Measurements from ENCODE around the gene TTC9B. TPM values are rescaled to one million over a fixed set of nuclear protein-coding genes. Genes with fewer than 3 reads are reported as not detected.

TTC9B gene
- total RNA-seq, 1 donor from 2014 or later = not detected

- DNase-seq (ENCODE audit: low spot score in 2 of 2) = no peak
- H3K9me3 ChIP-seq = no peaks in the 10 kb centered on the region
- H3K4me1 ChIP-seq = peaks cover 7 to 19% of the 10 kb centered on the region in 2 donors
- intact Hi-C loops (cut with DNase I) = loop anchor here (10.0 kb wide), 1 partner anchor 381 kb away; the partner anchor contains the start of gene FBL
- peak overlapping the region; percentile 38 to 54 for H3K4me3 ChIP-seq
- TF ChIP-seq CTCF (IDR thresholded peaks at IDR 0.05) = no peak
- no peak overlapping the region for H3K27ac ChIP-seq
- H3K36me3 ChIP-seq = no peaks in the 10 kb centered on the region
- peaks cover 22% of the 10 kb centered on the region for H3K27me3 ChIP-seq
These were observed 7.5 kb upstream of the TTC9B start for GRCh38 chr19:40225440-40226305.

- intact Hi-C loops (cut with DNase I) = loop anchor here (5.0 to 10.0 kb wide), 2 partner anchors 63 to 380 kb away; partner anchors contain the start of genes AKT2 and FBL
- TF ChIP-seq CTCF (IDR thresholded peaks at IDR 0.05) = no peak
- no peak overlapping the region for H3K4me3 ChIP-seq
- H3K27me3 ChIP-seq = peaks cover 22% of the 10 kb centered on the region
- H3K4me1 ChIP-seq = peaks cover 3 to 16% of the 10 kb centered on the region in 2 donors
- no peak overlapping the region for H3K27ac ChIP-seq
- H3K36me3 ChIP-seq = no peaks in the 10 kb centered on the region
- no peaks in the 10 kb centered on the region for H3K9me3 ChIP-seq
- no peak for DNase-seq (ENCODE audit: low spot score in 2 of 2)
These were observed 6.4 kb upstream of the TTC9B start for GRCh38 chr19:40224342-40225150.

- no peak overlapping the region for H3K27ac ChIP-seq
- DNase-seq (ENCODE audit: low spot score in 2 of 2) = no peak
- H3K36me3 ChIP-seq = no peaks in the 10 kb centered on the region
- intact Hi-C loops (cut with DNase I) = loop anchor here (2.0 to 10.0 kb wide), 3 partner anchors 32 to 378 kb away; partner anchors contain the start of genes AKT2, FBL and MAP3K10
- H3K4me1 ChIP-seq = peaks cover 3 to 9% of the 10 kb centered on the region in 2 donors
- H3K4me3 ChIP-seq = no peak overlapping the region
- TF ChIP-seq CTCF (IDR thresholded peaks at IDR 0.05) = no peak
- H3K9me3 ChIP-seq = no peaks in the 10 kb centered on the region
- H3K27me3 ChIP-seq = peaks cover 22% of the 10 kb centered on the region
These were observed 5.1 kb upstream of the TTC9B start for GRCh38 chr19:40223135-40223822.

GRCh38 chr19:40221858-40222619 is 3.9 kb upstream of the TTC9B start:
- intact Hi-C loops (cut with DNase I) = loop anchor here (1.0 to 10.0 kb wide), 5 partner anchors 31 to 429 kb away; partner anchors contain the start of genes AKT2, FBL and MAP3K10
- peak; percentile 87 to 96 (median 92) for TF ChIP-seq CTCF (IDR thresholded peaks at IDR 0.05)
- no peaks in the 10 kb centered on the region for H3K36me3 ChIP-seq
- H3K27ac ChIP-seq = no peak overlapping the region
- H3K4me3 ChIP-seq = no peak overlapping the region
- peaks cover 30% of the 10 kb centered on the region for H3K27me3 ChIP-seq
- peaks cover 3 to 9% of the 10 kb centered on the region in 2 donors for H3K4me1 ChIP-seq
- H3K9me3 ChIP-seq = no peaks in the 10 kb centered on the region
- peak; percentile 55 to 90 for DNase-seq (ENCODE audit: low spot score in 2 of 2)
